ENCODE data around the gene CADM1.
"Not testable (repeated sequence)": the region's sequence is repeated elsewhere in the genome, so short reads cannot be mapped to it uniquely, and the experiment has no call there.

Gene CADM1

GRCh38 chr11:115476463-115477286 is 27.5 kb downstream of the CADM1 start:
- no peak for DNase-seq (ENCODE audit: low spot score)

GRCh38 chr11:115475564-115475963 is 28.7 kb downstream of the CADM1 start:
- no peak for DNase-seq (ENCODE audit: low spot score)

GRCh38 chr11:115474306-115474705 is 29.9 kb downstream of the CADM1 start:
- not testable (repeated sequence) for DNase-seq (ENCODE audit: low spot score)

GRCh38 chr11:115473167-115473566 is 31.0 kb downstream of the CADM1 start:
- DNase-seq (ENCODE audit: low spot score): no peak

- DNase-seq (ENCODE audit: low spot score): no peak
These were observed 32.8 kb downstream of the CADM1 start for GRCh38 chr11:115471367-115471766.

- DNase-seq (ENCODE audit: low spot score): no peak
These were observed 33.3 kb downstream of the CADM1 start for GRCh38 chr11:115470928-115471327.

- DNase-seq (ENCODE audit: low spot score): no peak
These were observed 34.9 kb downstream of the CADM1 start for GRCh38 chr11:115469361-115469760.

- no peak for DNase-seq (ENCODE audit: low spot score)
These were observed 38.1 kb downstream of the CADM1 start for GRCh38 chr11:115466122-115466521.

- DNase-seq (ENCODE audit: low spot score): no peak
These were observed 39.9 kb downstream of the CADM1 start for GRCh38 chr11:115464269-115464668.

GRCh38 chr11:115463606-115464005 is 40.6 kb downstream of the CADM1 start:
- no peak for DNase-seq (ENCODE audit: low spot score)

- DNase-seq (ENCODE audit: low spot score): no peak
These were observed 41.5 kb downstream of the CADM1 start for GRCh38 chr11:115462757-115463156.

- no peak for DNase-seq (ENCODE audit: low spot score)
These were observed 42.1 kb downstream of the CADM1 start for GRCh38 chr11:115462004-115462541.

- no peak for DNase-seq (ENCODE audit: low spot score)
These were observed 43.7 kb downstream of the CADM1 start for GRCh38 chr11:115460512-115460911.

GRCh38 chr11:115459563-115459962 is 44.7 kb downstream of the CADM1 start:
- DNase-seq (ENCODE audit: low spot score): no peak

GRCh38 chr11:115458877-115459276 is 45.3 kb downstream of the CADM1 start:
- no peak for DNase-seq (ENCODE audit: low spot score)

GRCh38 chr11:115456019-115456418 is 48.2 kb downstream of the CADM1 start:
- DNase-seq (ENCODE audit: low spot score): no peak

- no peak for DNase-seq (ENCODE audit: low spot score)
These were observed 48.6 kb downstream of the CADM1 start for GRCh38 chr11:115455613-115456012.

GRCh38 chr11:115454525-115454924 is 49.7 kb downstream of the CADM1 start:
- no peak for DNase-seq (ENCODE audit: low spot score)

GRCh38 chr11:115453693-115454490 is 50.3 kb downstream of the CADM1 start:
- no peak for DNase-seq (ENCODE audit: low spot score)

- no peak for DNase-seq (ENCODE audit: low spot score)
These were observed 52.0 kb downstream of the CADM1 start for GRCh38 chr11:115452241-115452640.

- DNase-seq (ENCODE audit: low spot score): no peak
These were observed 53.7 kb downstream of the CADM1 start for GRCh38 chr11:115450519-115450918.

- no peak for DNase-seq (ENCODE audit: low spot score)
These were observed 56.8 kb downstream of the CADM1 start for GRCh38 chr11:115447273-115447864.

- no peak for DNase-seq (ENCODE audit: low spot score)
These were observed 58.0 kb downstream of the CADM1 start for GRCh38 chr11:115446214-115446613.
